ENCODE data around the gene GOLT1A. TPM values are rescaled to one million over a fixed set of nuclear protein-coding genes. Genes with fewer than 3 reads are reported as not detected.

The GOLT1A gene
- polyA plus RNA-seq, 3 donors: not detected

GRCh38 chr1:204194771-204195170, 19.0 kb downstream of the GOLT1A start:
- no peak overlapping the region for H3K4me3 Mint-ChIP-seq
- no peak overlapping the region for H3K27ac Mint-ChIP-seq
- peaks cover 0 to 2% (median 0%) of the 10 kb centered on the region in 7 donors for H3K9me3 Mint-ChIP-seq
- Histone ChIP-seq H2AFZ (ENCODE audit: insufficient read depth, low read depth, low read length, poor library complexity, severe bottlenecking) (no peak overlapping the region), H3K9me3 (replicated peaks in 1 of 2; ENCODE audit: control insufficient read depth in 1 of 2, insufficient read depth in 1 of 2, low read length in 2 of 2) (no peaks in the 10 kb centered on the region), H3K36me3 (replicated peaks in 1 of 2; ENCODE audit: control insufficient read depth in 1 of 2, insufficient read depth in 2 of 2, low read length in 2 of 2) (no peaks in the 10 kb centered on the region), H3K4me2 (replicated peaks; ENCODE audit: extremely low read depth, low read length, poor library complexity, severe bottlenecking) (no peak overlapping the region), H3K27me3 (ENCODE audit: control insufficient read depth in 2 of 2, insufficient read depth in 2 of 2, low read length in 2 of 2) (peaks cover 0 to 19% of the 10 kb centered on the region in 2 donors), H3K4me1 (ENCODE audit: control insufficient read depth in 1 of 2, insufficient read depth in 2 of 2, low read length in 2 of 2) (peaks cover 10% of the 10 kb centered on the region in 2 donors), H3K4me3 (replicated peaks in 1 of 3; ENCODE audit: low read depth in 2 of 3, low read length in 3 of 3) (no peak overlapping the region), H3K27ac (ENCODE audit: low read depth in 1 of 2, low read length in 2 of 2) (no peak overlapping the region), H3K79me2 (ENCODE audit: insufficient read depth, low read length) (no peaks in the 10 kb centered on the region), H4K20me1 (ENCODE audit: insufficient read depth, low read length) (no peaks in the 10 kb centered on the region), H3K9ac (ENCODE audit: insufficient read depth, low read length, poor library complexity, severe bottlenecking) (no peak overlapping the region)
- H3K4me1 Mint-ChIP-seq: peaks cover 10% of the 10 kb centered on the region
- H3K36me3 Mint-ChIP-seq: no peaks in the 10 kb centered on the region
- TF ChIP-seq, protein P1, sequence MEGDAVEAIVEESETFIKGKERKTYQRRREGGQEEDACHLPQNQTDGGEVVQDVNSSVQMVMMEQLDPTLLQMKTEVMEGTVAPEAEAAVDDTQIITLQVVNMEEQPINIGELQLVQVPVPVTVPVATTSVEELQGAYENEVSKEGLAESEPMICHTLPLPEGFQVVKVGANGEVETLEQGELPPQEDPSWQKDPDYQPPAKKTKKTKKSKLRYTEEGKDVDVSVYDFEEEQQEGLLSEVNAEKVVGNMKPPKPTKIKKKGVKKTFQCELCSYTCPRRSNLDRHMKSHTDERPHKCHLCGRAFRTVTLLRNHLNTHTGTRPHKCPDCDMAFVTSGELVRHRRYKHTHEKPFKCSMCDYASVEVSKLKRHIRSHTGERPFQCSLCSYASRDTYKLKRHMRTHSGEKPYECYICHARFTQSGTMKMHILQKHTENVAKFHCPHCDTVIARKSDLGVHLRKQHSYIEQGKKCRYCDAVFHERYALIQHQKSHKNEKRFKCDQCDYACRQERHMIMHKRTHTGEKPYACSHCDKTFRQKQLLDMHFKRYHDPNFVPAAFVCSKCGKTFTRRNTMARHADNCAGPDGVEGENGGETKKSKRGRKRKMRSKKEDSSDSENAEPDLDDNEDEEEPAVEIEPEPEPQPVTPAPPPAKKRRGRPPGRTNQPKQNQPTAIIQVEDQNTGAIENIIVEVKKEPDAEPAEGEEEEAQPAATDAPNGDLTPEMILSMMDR (IDR thresholded peaks at IDR 0.05): no peak
- peaks cover 30 to 32% (median 31%) of the 10 kb centered on the region in 3 donors for H3K27me3 Mint-ChIP-seq (ENCODE audit: low read depth in 3 of 3)
- intact Hi-C loops (cut with micrococcal nuclease): no loop called here
- WGBS (ENCODE audit: insufficient coverage): 14% methylated on average over 2 of the region's 7 CpGs
- no peak for DNase-seq

GRCh38 chr1:204194080-204194479, 19.7 kb downstream of the GOLT1A start:
- H3K27ac Mint-ChIP-seq: peak overlapping the region in 1 of 7 donors; percentile 6
- TF ChIP-seq, protein P1 (IDR thresholded peaks at IDR 0.05): no peak

More at GRCh38 chr1:204194080-204194479, 19.7 kb downstream of the GOLT1A start:
- Histone ChIP-seq H3K4me3 (replicated peaks in 1 of 3; ENCODE audit: low read depth in 2 of 3, low read length in 3 of 3) (no peak overlapping the region), H3K36me3 (replicated peaks in 1 of 2; ENCODE audit: control insufficient read depth in 1 of 2, insufficient read depth in 2 of 2, low read length in 2 of 2) (no peaks in the 10 kb centered on the region), H3K79me2 (ENCODE audit: insufficient read depth, low read length) (no peaks in the 10 kb centered on the region), H3K9ac (ENCODE audit: insufficient read depth, low read length, poor library complexity, severe bottlenecking) (no peak overlapping the region), H3K4me1 (ENCODE audit: control insufficient read depth in 1 of 2, insufficient read depth in 2 of 2, low read length in 2 of 2) (peaks cover 12% of the 10 kb centered on the region in 2 donors), H4K20me1 (ENCODE audit: insufficient read depth, low read length) (no peaks in the 10 kb centered on the region), H2AFZ (ENCODE audit: insufficient read depth, low read depth, low read length, poor library complexity, severe bottlenecking) (no peak overlapping the region), H3K9me3 (replicated peaks in 1 of 2; ENCODE audit: control insufficient read depth in 1 of 2, insufficient read depth in 1 of 2, low read length in 2 of 2) (no peaks in the 10 kb centered on the region), H3K27ac (ENCODE audit: low read depth in 1 of 2, low read length in 2 of 2) (no peak overlapping the region), H3K27me3 (ENCODE audit: control insufficient read depth in 2 of 2, insufficient read depth in 2 of 2, low read length in 2 of 2) (peaks cover under 1 to 26% of the 10 kb centered on the region in 2 donors), H3K4me2 (replicated peaks; ENCODE audit: extremely low read depth, low read length, poor library complexity, severe bottlenecking) (no peak overlapping the region)
- intact Hi-C loops (cut with micrococcal nuclease): no loop called here
- H3K27me3 Mint-ChIP-seq (ENCODE audit: low read depth in 3 of 3): peaks cover 33 to 37% (median 37%) of the 10 kb centered on the region in 3 donors
- no peak overlapping the region for H3K4me3 Mint-ChIP-seq
- peaks cover 0 to 2% (median 0%) of the 10 kb centered on the region in 7 donors for H3K9me3 Mint-ChIP-seq
- H3K36me3 Mint-ChIP-seq: no peaks in the 10 kb centered on the region
- WGBS (ENCODE audit: insufficient coverage): 81% methylated on average over 2 of the region's 2 CpGs
- peaks cover 15% of the 10 kb centered on the region for H3K4me1 Mint-ChIP-seq
- DNase-seq: no peak
